WTC11 (cell line): ENCODE results near the gene TMEM63C. TPM values are rescaled to one million over a fixed set of nuclear protein-coding genes. Genes with fewer than 3 reads are reported as not detected.

Experiments used
- ATAC-seq: fragments of 200-7000 bp; cut with Tn5 transposase; 2 replicates; pipeline ENCODE4 v1.10.0; 2021; ENCODE audit warnings: mild to moderate bottlenecking, moderate library complexity
- CTCF ChIA-PET: fragments of 300-600 bp; sonication (Branson Sonifier 250); formaldehyde crosslinking; loops from one replicate; lab custom pipeline; 2021; ENCODE audit warnings: antibody characterized with exemption; lab: Charles Lee
- POLR2A ChIA-PET: fragments of 350-600 bp; sonication (Branson Sonifier 250); formaldehyde crosslinking; loops from one replicate; lab custom pipeline; 2021; ENCODE audit warnings: antibody characterized with exemption; lab: Charles Lee
- DNase-seq: peaks from one replicate; pipeline ENCODE4 v3.0.0; 2021; ENCODE audit warnings: low spot score
- H3K27ac Mint-ChIP-seq: 2 replicates; pipeline ENCODE4 v1.8.0; 2021; ENCODE audit warnings: mixed read lengths
- H3K27me3 Mint-ChIP-seq: 2 replicates; pipeline ENCODE4 v1.8.0; 2021; ENCODE audit warnings: low read depth, mild to moderate bottlenecking, moderate library complexity, mixed read lengths
- H3K36me3 Mint-ChIP-seq: 2 replicates; pipeline ENCODE4 v1.8.0; 2021; ENCODE audit warnings: mixed read lengths
- H3K4me1 Mint-ChIP-seq: 2 replicates; pipeline ENCODE4 v1.8.0; 2022; ENCODE audit warnings: mixed read lengths
- H3K4me3 Mint-ChIP-seq: 2 replicates; pipeline ENCODE4 v1.8.0; 2021; ENCODE audit warnings: mild to moderate bottlenecking, moderate library complexity, mixed read lengths
- H3K9me3 Mint-ChIP-seq: 2 replicates; pipeline ENCODE4 v1.8.0; 2021; ENCODE audit warnings: mixed read lengths
- AFF4 ChIP-seq: sonication (generic); formaldehyde crosslinking; IDR thresholded peaks from 2 replicates; pipeline ENCODE4 v1.8.1; 2023; ENCODE audit warnings: mild to moderate bottlenecking, missing genetic modification reagents, borderline replicate concordance
- CREB1 ChIP-seq: sonication (generic); formaldehyde crosslinking; IDR thresholded peaks from 2 replicates; pipeline ENCODE4 v1.8.0; 2023; ENCODE audit warnings: mild to moderate bottlenecking, missing genetic modification reagents
- CREM ChIP-seq: sonication (generic); formaldehyde crosslinking; IDR thresholded peaks from 2 replicates; pipeline ENCODE4 v1.8.1; 2022; ENCODE audit warnings: mild to moderate bottlenecking, missing genetic modification reagents, moderate library complexity
- E2F4 ChIP-seq: sonication (generic); formaldehyde crosslinking; IDR thresholded peaks from 2 replicates; pipeline ENCODE4 v1.8.1; 2022; ENCODE audit warnings: low read depth, mild to moderate bottlenecking, moderate library complexity, missing genetic modification reagents, borderline replicate concordance
- FOXJ3 ChIP-seq: sonication (generic); formaldehyde crosslinking; IDR thresholded peaks from 2 replicates; pipeline ENCODE4 v1.9.0; 2021; ENCODE audit warnings: missing genetic modification reagents, mild to moderate bottlenecking, borderline replicate concordance
- FOXK1 ChIP-seq: sonication (generic); formaldehyde crosslinking; IDR thresholded peaks from 2 replicates; pipeline ENCODE4 v1.8.0; 2022; ENCODE audit warnings: mild to moderate bottlenecking, moderate library complexity, missing genetic modification reagents
- GTF2I ChIP-seq: fragments of 250-450 bp; sonication (Bioruptor Pico); conservative IDR thresholded peaks from 2 replicates; pipeline ENCODE4 v1.4.0; 2021; ENCODE audit warnings: mild to moderate bottlenecking
- HMGA2 ChIP-seq: fragments of 250-450 bp; sonication (Bioruptor Pico); IDR thresholded peaks from 2 replicates; pipeline ENCODE4 v1.4.0; 2021; ENCODE audit warnings: mild to moderate bottlenecking, moderate library complexity
- NR1H2 ChIP-seq: sonication (generic); formaldehyde crosslinking; IDR thresholded peaks from 2 replicates; pipeline ENCODE4 v1.9.0; 2021; ENCODE audit warnings: mild to moderate bottlenecking, moderate library complexity, missing genetic modification reagents
- PRRX2 ChIP-seq: fragments of 250-450 bp; sonication (Bioruptor Pico); IDR thresholded peaks from 2 replicates; pipeline ENCODE4 v1.8.0; 2021; ENCODE audit warnings: mild to moderate bottlenecking
- ZBTB21 ChIP-seq: sonication (generic); formaldehyde crosslinking; IDR thresholded peaks from 2 replicates; pipeline ENCODE4 v1.8.1; 2023; ENCODE audit warnings: mild to moderate bottlenecking, missing genetic modification reagents, borderline replicate concordance
- ZNF232 ChIP-seq: sonication (generic); formaldehyde crosslinking; IDR thresholded peaks from 2 replicates; pipeline ENCODE4 v1.8.0; 2022; ENCODE audit warnings: mild to moderate bottlenecking, missing genetic modification reagents
- ZNF281 ChIP-seq: sonication (generic); formaldehyde crosslinking; IDR thresholded peaks from 2 replicates; pipeline ENCODE4 v1.8.0; 2023; ENCODE audit warnings: mild to moderate bottlenecking, missing genetic modification reagents
- ZNF416 ChIP-seq: fragments of 250-450 bp; sonication (Bioruptor Pico); IDR thresholded peaks from 2 replicates; pipeline ENCODE4 v1.9.0; 2021; ENCODE audit warnings: mild to moderate bottlenecking, inconsistent platforms
- ZNF423 ChIP-seq: fragments of 250-450 bp; sonication (Bioruptor Pico); IDR thresholded peaks from 2 replicates; pipeline ENCODE4 v2.1.2; 2022; ENCODE audit warnings: mild to moderate bottlenecking, moderate library complexity
- ZNF512 ChIP-seq: sonication (generic); formaldehyde crosslinking; IDR thresholded peaks from 2 replicates; pipeline ENCODE4 v1.8.1; 2022; ENCODE audit warnings: missing genetic modification reagents, borderline replicate concordance
- ZSCAN18 ChIP-seq: fragments of 250-450 bp; sonication (Bioruptor Pico); IDR thresholded peaks from 2 replicates; pipeline ENCODE4 v2.1.2; 2022; ENCODE audit warnings: mild to moderate bottlenecking, moderate library complexity
- total RNA-seq: library from RNA; stranded (reverse); gene quantifications from 3 replicates; pipeline ENCODE4 v1.2.3, GENCODE V29; 2021

Gene TMEM63C
- total RNA-seq, 1 experiment from 2014 or later, result 8.8 TPM

- CTCF ChIA-PET, result no interaction called here
- Mint-ChIP-seq H3K4me1 (no peaks in the 10 kb centered on the region), H3K27ac (no peak overlapping the region), H3K4me3 (no peak overlapping the region), H3K36me3 (no peaks in the 10 kb centered on the region), H3K27me3 (no peaks in the 10 kb centered on the region), H3K9me3 (no peaks in the 10 kb centered on the region)
- ATAC-seq, result no peak
- TF ChIP-seq CREB1 (no peak), ZNF281 (CRISPR knock-in tag) (no peak), ZNF416 (CRISPR knock-in tag) (no peak), CREM (no peak), FOXK1 (no peak), ZNF423 (CRISPR knock-in tag) (no peak), AFF4 (CRISPR knock-in tag) (no peak), ZBTB21 (CRISPR knock-in tag) (no peak), ZSCAN18 (CRISPR knock-in tag) (no peak), ZNF512 (no peak), GTF2I (CRISPR knock-in tag) (no peak), E2F4 (CRISPR knock-in tag) (no peak), ZNF232 (no peak), PRRX2 (CRISPR knock-in tag) (no peak), NR1H2 (CRISPR knock-in tag) (no peak), HMGA2 (CRISPR knock-in tag) (no peak), FOXJ3 (CRISPR knock-in tag) (no peak)
- DNase-seq, result no peak
- POLR2A ChIA-PET, result no interaction called here
Measured at GRCh38 chr14:77253333-77254190, 72.0 kb downstream of the TMEM63C start.
